Fibroblast of skin of left biceps (primary cell): ENCODE measurements around the gene EDAR.

Experiments used
- DNase-seq, 2 experiments: peaks; one replicate each; pipeline ENCODE4 v3.0.0-alpha.2; 2013; ENCODE audit warnings: low read depth in 2 of 2

EDAR gene

DNA sequence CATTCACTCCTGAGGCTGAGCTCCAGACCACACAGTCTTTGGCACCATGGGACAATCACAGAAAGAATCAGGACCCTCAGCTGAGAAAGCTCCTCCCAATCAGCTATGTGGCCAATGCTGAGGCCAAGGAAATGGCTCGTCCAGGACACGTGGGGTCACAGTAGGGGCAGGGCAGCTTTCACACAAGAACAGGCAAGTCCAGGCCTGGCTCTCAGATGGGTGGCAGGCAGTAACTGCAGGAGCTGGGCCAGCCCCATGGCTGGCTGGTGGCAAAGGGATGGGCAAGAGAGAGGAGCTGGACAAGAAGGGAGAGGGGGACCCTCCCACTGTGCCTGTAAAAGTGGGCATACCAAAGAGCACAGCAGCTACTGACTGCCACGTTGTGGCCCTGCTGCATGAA, 12.2 kb upstream of the EDAR start:
- no peak for DNase-seq

DNA sequence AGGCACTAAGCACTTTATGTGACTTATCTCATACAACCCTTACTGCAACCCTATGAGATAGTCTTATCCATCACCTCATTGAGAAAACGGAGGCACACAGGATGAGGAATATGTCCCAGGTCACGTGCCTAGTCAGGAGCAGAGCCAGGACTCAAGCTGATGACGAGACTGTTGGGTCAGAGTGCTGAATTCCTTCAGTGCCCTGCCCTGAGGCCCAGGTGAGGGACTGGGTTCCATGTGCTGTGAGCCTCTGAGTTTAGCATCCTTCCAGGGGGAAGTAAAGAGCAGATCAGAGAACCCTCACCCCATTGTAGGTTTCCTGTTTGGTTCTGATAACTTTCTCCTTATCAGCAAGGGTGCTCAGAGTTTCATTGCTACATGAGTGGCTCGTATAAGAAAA, 11.7 kb upstream of the EDAR start:
- no peak for DNase-seq

DNA sequence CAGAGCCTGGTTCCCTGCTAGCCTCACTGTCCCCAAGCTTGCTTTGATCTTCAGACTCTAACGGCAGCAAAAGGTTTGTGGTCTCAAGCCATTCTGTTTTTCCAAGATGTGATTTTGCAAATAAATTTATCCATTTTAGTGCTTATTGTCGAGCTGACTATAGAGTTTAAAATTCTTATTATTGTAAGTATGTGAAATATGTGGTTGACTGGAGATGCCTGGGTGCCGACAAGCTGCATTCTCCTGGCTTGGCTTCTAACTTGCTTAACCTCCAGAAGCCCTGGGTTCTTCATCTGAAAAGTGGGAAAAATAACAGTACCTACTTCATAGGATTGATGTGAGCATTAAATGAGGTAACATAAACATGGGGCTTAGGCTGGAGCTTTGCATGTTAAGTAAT, 9.9 kb upstream of the EDAR start:
- no peak for DNase-seq

GRCh38 chr2:108994178-108994577, 5.2 kb upstream of the EDAR start:
- no peak for DNase-seq

DNA sequence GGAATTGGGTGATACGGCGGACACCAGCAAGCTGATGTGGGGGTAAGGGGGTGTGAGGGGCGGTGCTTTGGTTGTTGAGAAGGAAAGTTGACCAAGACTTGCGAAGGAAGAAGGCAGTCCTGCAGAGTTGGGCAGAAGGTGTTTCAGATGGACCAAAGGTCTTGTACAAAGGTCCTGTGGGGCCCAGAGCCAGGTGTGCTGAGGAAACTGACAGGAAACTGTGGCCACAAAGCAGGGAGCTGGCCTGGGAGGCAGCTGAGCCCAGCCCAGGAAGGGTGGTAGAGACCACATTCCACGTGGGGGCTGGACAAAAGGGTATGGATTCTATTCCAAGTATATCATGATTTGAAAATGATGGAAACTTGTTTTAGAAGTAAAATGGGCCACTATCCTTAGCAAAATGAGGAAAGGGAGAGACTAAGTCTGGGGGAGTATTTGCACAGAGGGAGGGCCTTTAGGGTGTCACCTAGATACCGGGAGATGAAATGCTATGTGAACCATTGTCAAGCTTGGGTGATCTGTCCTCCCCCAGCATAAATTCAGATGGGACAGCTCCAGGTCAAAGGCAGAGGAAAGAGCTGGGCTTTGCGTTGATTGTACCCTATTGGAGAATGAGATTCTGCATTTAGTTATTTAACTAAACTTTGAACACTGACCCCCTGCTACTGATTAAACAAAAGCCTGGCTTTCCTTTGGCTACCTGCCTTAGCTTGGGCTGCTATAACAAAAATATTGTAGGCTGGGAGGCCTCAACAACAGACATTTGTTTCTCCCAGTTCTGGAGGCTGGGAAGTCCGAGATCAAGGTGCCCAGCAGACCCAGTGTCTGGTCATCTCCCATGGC, 4.3 kb upstream of the EDAR start:
- DNase-seq = no peak

DNA sequence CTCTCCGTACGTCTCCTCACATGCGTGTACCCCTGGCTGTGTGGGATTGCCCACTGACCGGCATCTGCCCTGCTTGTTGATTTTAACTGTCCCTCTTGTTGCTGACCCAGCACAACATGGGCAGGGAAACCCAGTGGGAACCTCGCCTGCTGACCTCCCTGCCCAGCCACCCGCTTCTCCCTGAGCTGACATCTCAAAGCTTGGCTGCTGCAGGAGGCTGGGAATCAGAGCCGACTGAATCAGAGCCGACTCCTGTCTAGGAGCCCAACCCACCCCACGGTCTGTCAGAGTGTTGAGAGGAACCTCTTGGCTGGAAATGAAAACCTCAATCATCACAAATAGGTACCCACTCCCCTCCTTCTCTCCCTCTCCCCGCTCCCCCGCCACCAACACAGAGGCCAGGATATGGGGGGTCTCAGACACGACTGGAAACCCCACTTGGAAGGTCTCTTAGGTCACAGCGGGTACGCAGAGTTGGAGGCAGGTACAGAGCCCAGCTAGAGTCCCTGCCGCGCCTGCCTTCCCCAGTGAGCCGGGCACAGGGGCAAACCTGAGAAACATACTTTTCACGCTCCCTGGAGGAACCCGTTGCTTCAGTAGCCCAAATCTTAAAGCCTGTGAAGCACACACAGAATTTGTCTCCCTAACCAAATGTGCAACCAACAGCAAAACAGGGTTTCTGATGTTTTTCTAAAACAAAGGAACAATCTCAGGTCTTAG, 784 bp downstream of the EDAR start:
- no peak for DNase-seq

DNA sequence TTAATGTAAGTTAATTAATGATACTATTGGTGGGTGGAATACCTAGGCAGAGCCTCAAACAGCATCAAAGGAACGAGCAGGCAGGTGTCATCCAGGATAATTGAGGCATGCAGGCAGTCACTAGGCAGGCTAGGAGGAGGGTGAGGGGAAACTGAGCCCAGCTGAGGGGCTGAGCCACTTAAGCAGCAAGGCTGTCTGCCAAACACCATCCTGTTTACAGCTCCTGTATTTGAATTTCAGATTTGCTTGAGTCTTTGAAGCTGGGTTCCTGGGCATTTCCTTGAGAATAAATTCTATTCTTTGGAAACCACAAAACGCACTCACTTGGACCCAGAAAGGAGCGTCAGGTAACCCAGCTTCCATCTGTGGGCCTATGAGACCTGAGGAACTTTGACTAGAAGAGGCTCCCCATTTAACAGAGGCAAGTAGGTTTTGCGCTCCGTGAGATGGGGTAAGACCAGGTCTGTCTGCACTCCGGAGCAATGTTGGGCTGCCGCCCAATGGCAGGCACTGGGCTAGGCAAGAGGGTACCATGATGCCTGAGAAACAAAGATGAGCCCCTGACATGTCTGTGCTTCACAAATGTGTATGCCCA, 2.0 kb downstream of the EDAR start:
- no peak for DNase-seq

DNA sequence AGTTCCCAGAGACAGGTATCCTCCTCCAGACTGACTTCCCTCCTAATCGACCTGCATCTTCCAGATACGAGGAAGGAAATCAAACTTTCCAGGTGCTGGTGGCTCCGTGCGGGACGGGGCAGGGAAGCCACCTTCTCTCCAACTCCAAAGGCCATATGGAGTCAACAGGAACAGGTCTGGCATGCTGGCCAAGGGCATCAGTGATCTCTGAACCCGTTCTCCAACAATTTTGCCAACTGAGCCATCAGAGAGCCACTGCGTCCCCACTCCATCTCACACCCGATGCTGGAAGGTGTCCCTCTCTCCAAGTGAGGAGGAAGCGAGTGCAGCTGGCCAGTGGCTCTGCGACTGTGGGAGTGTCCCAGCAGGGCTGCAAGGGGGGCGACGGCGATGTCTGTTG, 5.4 kb downstream of the EDAR start:
- DNase-seq = no peak

- no peak for DNase-seq
These were observed 6.0 kb downstream of the EDAR start for GRCh38 chr2:108983061-108983460.

- no peak for DNase-seq
These were observed 6.8 kb downstream of the EDAR start for GRCh38 chr2:108982259-108982679.

GRCh38 chr2:108981846-108982245, 7.2 kb downstream of the EDAR start:
- DNase-seq = no peak

GRCh38 chr2:108980076-108980475, 8.9 kb downstream of the EDAR start:
- no peak for DNase-seq

- DNase-seq = no peak
These were observed 9.6 kb downstream of the EDAR start for GRCh38 chr2:108979461-108979860.

DNA sequence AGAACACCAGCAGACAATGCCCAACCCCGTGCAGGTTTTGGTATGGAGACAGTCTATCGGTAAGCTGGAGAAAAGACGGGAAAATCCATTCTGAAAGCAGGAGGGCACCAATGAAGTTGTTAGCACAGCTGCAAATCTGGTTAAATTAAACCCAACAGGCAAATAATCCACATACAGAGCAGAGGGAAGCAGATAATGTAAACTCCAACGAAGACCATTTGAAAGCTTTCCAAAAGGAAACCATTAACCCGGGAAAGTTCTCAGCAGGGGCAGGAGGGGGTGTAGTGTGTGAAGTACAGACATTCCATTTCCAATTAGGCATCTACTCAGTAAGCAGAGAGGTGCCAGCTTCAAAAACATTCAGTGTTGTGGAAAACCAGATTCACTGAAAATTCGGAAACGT, 10.3 kb downstream of the EDAR start:
- DNase-seq = no peak

GRCh38 chr2:108975613-108976435, 13.2 kb downstream of the EDAR start:
- DNase-seq = no peak

DNA sequence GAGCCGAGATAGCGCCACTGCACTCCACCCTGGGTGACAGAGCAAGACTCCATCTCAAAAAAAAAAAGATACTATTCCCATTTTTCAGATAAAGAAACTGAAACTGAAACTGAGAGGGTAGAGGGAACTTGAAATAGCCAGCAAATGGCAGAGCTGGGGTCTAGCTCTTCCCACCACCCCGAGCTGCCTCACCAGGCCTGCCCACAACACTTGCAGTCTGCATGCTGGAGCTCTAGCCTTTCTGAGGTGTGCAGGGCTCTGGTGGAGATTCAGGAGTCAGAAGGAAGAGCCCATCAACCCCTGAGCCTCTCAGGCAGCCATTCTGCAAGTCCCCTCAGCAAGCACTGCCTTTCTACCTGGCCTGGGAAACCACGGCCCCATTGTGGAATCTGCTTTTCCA, 14.3 kb downstream of the EDAR start:
- DNase-seq = no peak

- DNase-seq = no peak
These were observed 16.4 kb downstream of the EDAR start for GRCh38 chr2:108972663-108973062.

DNA sequence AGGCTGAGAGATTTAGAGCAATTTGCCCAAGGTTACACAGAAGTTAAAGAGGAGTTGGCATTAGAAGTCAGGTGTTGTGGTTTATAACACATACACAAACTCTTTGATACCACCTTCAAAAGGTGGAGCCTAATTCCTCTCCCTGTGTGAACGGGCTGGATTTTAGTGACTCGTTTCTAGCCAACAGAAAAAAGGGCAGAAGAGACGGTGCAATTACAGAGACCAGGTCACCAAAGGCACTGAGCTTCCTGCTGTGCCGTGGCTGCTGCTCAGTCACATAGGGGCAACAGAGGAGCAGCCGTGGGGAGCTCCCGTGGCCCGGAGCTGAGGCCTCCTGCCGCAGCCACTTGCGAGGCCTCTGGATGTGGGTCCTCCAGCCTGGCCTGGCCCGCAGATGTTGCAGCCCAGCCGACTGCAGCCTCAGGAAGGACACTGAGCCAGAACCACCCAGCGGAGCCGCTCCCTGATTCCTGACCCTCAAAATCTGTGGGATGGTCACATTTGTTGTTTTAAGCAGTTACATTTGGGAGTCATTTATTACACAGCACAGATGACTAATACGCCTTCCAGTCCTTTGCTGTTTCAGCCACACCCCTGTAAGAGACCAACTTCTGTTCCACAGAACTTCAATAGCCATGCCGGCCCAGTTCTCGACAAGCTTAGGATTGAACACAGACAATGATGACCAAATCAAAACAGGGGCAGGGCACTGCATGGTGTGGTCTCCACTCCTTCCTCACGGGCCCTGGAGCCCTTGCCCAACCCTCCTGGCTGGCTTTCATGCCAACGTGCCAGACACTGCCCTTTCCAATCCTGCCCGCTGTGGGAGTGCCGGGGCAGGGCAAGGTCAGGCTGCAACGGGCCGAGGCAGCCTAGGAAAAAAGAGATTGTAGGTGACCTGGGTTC, 17.1 kb downstream of the EDAR start:
- no peak for DNase-seq

DNA sequence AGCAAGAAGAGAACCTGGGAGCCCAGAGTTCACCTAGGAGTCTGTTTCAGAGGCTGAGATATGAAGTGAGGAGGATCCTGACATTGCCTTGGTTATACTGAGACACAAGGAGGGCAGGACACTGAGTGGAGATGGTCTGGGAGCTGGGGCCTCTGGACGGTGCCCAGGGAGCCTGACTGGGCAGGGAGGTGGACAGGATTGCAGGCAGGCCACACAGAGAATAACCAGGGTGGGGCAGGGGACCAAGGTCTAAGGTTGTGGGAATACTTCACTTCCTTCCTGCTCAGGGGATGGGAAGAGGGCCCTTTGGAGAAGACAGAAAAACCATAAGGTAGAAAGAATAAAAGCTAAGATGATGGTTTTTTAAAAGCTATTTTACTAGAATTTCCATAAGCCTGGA, 18.7 kb downstream of the EDAR start:
- DNase-seq = no peak

DNA sequence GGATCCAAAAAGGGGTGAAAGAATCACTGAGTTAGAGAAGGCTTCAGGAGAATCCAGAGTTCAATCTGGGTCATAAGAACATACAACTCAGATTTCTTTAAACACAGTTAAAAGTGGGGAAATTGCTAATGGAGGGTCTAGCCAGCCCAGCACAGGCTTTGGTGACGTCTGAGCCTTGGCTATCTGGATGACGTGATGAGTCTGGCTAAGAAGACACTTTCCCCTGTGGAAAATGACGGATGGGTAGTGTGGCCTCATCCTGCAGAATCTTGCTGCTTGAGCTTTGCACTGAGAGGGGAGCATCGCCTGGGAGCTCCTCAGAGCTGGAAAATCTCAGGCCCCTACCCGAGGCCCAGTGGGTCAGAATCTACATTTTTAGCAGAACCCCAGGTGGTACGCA, 19.2 kb downstream of the EDAR start:
- no peak for DNase-seq

DNA sequence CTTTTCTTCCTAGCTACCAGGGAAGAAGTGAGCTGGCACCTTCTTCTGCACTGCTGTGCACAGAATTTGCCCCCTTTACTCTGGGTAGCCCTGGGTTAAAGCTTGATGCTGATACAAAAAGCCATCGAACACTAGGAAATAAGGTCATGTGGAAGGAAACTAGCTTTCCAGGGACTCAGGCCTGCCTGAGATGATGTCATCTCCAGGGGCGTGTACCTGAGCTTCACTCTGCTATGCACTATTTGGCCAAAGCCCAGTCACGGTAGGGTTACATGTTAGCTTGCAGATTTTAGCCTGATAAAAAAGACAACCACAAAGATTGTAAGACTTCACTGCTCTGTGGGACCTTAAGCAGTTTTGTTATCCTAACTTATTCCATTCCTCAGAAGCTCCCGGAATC, 20.4 kb downstream of the EDAR start:
- DNase-seq = no peak
